DOHH2 (cell line): ENCODE results near the gene CRYBG1.

ENCODE experiments used
- H3F3A ChIP-seq: fragments of 200-600 bp; sonication (generic), shearing (Covaris generic); 2 replicates; pipeline ENCODE4 v1.6.0; 2016; ENCODE audit warnings: antibody characterized with exemption, mild to moderate bottlenecking; ENCODE audit not compliant: control insufficient read depth, insufficient read depth
- H3K27ac ChIP-seq: fragments of 200-600 bp; sonication (generic); 2 replicates; pipeline ENCODE4 v1.5.1; 2014; ENCODE audit warnings: low read depth, mild to moderate bottlenecking, low read length, moderate library complexity
- H3K27me3 ChIP-seq: fragments of 200-600 bp; sonication (generic); 2 replicates; pipeline ENCODE4 v1.6.1; 2014; ENCODE audit warnings: mild to moderate bottlenecking, low read length, mixed read lengths; ENCODE audit not compliant: control insufficient read depth
- H3K36me3 ChIP-seq: fragments of 200-600 bp; sonication (generic); 2 replicates; pipeline ENCODE4 v1.6.1; 2014; ENCODE audit warnings: mild to moderate bottlenecking, low read length, moderate library complexity, mixed read lengths; ENCODE audit not compliant: control insufficient read depth
- H3K4me1 ChIP-seq: fragments of 200-600 bp; sonication (generic); 2 replicates; pipeline ENCODE4 v1.6.1; 2014; ENCODE audit warnings: mild to moderate bottlenecking, low read length, mixed read lengths; ENCODE audit not compliant: control insufficient read depth
- H3K4me2 ChIP-seq: fragments of 200-600 bp; sonication (generic); 2 replicates; pipeline ENCODE4 v1.6.0; 2014; ENCODE audit warnings: mild to moderate bottlenecking, low read length, moderate library complexity
- H3K4me3 ChIP-seq: fragments of 200-600 bp; sonication (generic); 2 replicates; pipeline ENCODE4 v1.5.1; 2014; ENCODE audit warnings: mild to moderate bottlenecking, low read length, mixed read lengths
- H3K79me2 ChIP-seq: fragments of 200-600 bp; sonication (generic); 2 replicates; pipeline ENCODE4 v1.6.1; 2014; ENCODE audit warnings: mild to moderate bottlenecking, low read length, mixed read lengths; ENCODE audit not compliant: control insufficient read depth
- H3K9me2 ChIP-seq: fragments of 200-600 bp; sonication (generic); replicated peaks from 2 replicates; pipeline ENCODE4 v1.6.1; 2014; ENCODE audit warnings: mild to moderate bottlenecking, low read length, mixed read lengths; ENCODE audit not compliant: control insufficient read depth
- H3K9me3 ChIP-seq: fragments of 200-600 bp; sonication (generic); 2 replicates; pipeline ENCODE4 v1.6.1; 2014; ENCODE audit warnings: antibody characterized with exemption, low read length, mixed read lengths; ENCODE audit not compliant: control insufficient read depth, insufficient read depth
- H4K20me1 ChIP-seq: fragments of 200-600 bp; sonication (generic); 2 replicates; pipeline ENCODE4 v1.6.0; 2014; ENCODE audit warnings: low read depth, mild to moderate bottlenecking, antibody characterized with exemption, low read length, moderate library complexity; ENCODE audit not compliant: control insufficient read depth, insufficient read depth
- EZH2phosphoT487 ChIP-seq: fragments of 200-600 bp; sonication (generic); IDR thresholded peaks from 2 replicates; pipeline ENCODE4 v1.6.1; 2017; ENCODE audit warnings: borderline replicate concordance, mild to moderate bottlenecking, antibody characterized with exemption, low read length, moderate library complexity, mixed read lengths
- TF ChIP-seq, protein P1 (sequence below): fragments of 200-600 bp; sonication (generic); IDR thresholded peaks from one replicate; pipeline ENCODE4 v1.5.1; 2014; ENCODE audit warnings: antibody characterized with exemption, mild to moderate bottlenecking, low read depth, low read length; ENCODE audit not compliant: poor library complexity, severe bottlenecking

Gene CRYBG1

DNA sequence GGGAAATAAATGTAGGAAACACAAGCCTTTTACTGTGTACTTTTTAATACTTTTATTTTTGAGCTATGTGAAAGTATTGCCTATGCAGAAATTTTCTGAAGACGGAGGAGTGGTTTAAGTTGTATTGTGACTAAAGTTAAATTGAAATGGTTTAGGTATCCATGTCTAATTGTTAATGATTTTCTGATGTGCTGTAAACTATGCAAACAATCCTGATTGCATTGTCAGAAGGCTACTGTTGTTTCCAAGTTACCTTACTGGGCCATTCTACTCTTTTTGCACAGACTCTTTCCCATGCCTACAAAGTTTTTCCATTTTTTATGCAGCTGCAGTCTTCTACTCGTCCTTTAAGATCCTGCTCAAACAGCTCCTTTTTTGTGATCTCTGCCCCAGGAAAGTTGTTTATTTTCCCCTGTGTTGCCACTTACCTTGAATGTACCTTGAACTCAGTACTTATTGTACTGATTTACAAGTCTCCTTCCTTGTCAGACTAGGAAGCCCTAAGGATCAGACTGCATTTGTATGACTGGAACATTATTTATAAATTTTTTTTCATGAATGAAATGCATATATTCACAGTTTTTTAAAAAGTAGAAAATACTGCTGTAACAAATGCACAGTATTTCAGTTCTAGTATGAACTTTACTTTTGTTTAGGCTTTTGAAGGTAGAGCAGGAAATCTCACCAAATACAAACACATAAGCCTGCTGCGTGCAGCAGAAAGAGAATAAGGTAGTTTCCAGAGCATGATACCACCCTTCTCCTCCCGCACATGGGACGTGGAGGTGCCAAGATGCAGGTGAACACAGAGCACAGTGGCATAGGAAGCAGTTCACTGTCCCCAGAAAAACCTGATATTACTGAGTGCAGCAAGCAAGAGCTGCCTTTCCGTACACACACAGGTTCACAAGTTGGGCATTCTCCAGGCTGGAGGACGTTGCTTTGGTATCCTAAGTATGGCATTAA, 97.8 kb downstream of the CRYBG1 start:
- H3K9me3 ChIP-seq = no peaks in the 10 kb centered on the region
- TF ChIP-seq, protein P1, sequence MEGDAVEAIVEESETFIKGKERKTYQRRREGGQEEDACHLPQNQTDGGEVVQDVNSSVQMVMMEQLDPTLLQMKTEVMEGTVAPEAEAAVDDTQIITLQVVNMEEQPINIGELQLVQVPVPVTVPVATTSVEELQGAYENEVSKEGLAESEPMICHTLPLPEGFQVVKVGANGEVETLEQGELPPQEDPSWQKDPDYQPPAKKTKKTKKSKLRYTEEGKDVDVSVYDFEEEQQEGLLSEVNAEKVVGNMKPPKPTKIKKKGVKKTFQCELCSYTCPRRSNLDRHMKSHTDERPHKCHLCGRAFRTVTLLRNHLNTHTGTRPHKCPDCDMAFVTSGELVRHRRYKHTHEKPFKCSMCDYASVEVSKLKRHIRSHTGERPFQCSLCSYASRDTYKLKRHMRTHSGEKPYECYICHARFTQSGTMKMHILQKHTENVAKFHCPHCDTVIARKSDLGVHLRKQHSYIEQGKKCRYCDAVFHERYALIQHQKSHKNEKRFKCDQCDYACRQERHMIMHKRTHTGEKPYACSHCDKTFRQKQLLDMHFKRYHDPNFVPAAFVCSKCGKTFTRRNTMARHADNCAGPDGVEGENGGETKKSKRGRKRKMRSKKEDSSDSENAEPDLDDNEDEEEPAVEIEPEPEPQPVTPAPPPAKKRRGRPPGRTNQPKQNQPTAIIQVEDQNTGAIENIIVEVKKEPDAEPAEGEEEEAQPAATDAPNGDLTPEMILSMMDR = no peak
- TF ChIP-seq EZH2phosphoT487 = no peak

DNA sequence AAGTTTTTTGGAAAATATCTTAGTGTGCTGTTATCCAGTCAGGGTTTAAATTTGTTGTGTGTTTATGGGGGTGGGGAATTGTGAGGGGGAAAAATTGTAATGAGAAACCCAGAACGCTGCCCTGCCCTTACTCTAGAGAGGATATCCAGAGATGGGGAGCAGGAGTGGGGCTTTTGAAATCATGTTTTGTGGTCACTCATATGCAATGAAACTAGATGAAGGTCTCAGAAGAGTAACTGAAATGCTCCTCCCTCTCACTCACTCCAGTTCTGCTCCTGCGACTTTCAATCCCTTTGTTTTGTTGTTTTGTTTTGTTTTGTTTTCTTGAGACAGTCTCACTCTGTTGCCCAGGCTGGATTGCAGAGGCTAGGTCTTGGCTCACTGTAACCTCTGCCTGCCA, 100.0 kb downstream of the CRYBG1 start:
- H3K4me2 ChIP-seq = no peak overlapping the region
- peaks cover 8% of the 10 kb centered on the region; the same call in 1 of the 2 replicates for H3K4me1 ChIP-seq
- no peaks in the 10 kb centered on the region for H3K36me3 ChIP-seq
- H3K4me3 ChIP-seq = no peak overlapping the region
- H4K20me1 ChIP-seq = no peaks in the 10 kb centered on the region
- H3K27ac ChIP-seq = no peak overlapping the region
- no peaks in the 10 kb centered on the region for H3K79me2 ChIP-seq
- no peaks in the 10 kb centered on the region; the same call in 1 of the 2 replicates for H3F3A ChIP-seq
- H3K27me3 ChIP-seq = peaks cover 4% of the 10 kb centered on the region; the same call in 1 of the 2 replicates
- H3K9me3 ChIP-seq = no peaks in the 10 kb centered on the region
- no peak for TF ChIP-seq EZH2phosphoT487
- TF ChIP-seq, protein P1 = no peak
- H3K9me2 ChIP-seq = no peaks in the 10 kb centered on the region

More for the DNA sequence above, 97.8 kb downstream of the CRYBG1 start:
- H3K79me2 ChIP-seq = no peaks in the 10 kb centered on the region
- no peaks in the 10 kb centered on the region for H3K9me2 ChIP-seq
- H3K4me2 ChIP-seq = no peak overlapping the region
- no peaks in the 10 kb centered on the region for H4K20me1 ChIP-seq
- peaks cover 8% of the 10 kb centered on the region; the same call in 1 of the 2 replicates for H3K4me1 ChIP-seq
- H3K27me3 ChIP-seq = no peaks in the 10 kb centered on the region; the same call in 1 of the 2 replicates
- H3F3A ChIP-seq = no peaks in the 10 kb centered on the region; the same call in 1 of the 2 replicates
- no peaks in the 10 kb centered on the region for H3K36me3 ChIP-seq
- no peak overlapping the region for H3K27ac ChIP-seq
- H3K4me3 ChIP-seq = no peak overlapping the region

DNA sequence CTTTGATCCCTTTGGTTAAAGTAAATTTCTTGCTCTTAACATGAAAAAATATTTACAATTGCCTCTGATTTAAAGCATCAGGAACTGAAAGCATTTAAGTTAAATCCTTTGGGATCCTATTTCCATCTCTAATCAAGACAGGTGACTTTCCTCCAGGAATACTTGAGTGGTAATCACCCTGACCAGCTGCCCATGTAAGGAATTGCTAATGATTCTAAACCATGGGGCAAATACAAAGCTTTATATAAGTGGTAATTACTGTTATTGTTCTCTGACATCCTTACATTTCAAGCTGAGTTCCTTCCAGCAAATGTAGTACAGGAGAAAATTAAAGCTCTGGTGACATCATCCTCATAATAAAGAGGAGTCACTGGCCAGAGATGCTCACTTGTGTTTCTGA, 100.6 kb downstream of the CRYBG1 start:
- Histone ChIP-seq H3K9me2 (no peaks in the 10 kb centered on the region), H3K4me1 (peaks cover 8% of the 10 kb centered on the region; the same call in 1 of the 2 replicates), H3F3A (no peaks in the 10 kb centered on the region), H3K9me3 (no peaks in the 10 kb centered on the region), H3K27me3 (peaks cover 4% of the 10 kb centered on the region; the same call in 1 of the 2 replicates), H4K20me1 (no peaks in the 10 kb centered on the region), H3K27ac (no peak overlapping the region), H3K4me3 (no peak overlapping the region), H3K79me2 (no peaks in the 10 kb centered on the region), H3K36me3 (no peaks in the 10 kb centered on the region), H3K4me2 (no peak overlapping the region)
- TF ChIP-seq, protein P1 = no peak
- no peak for TF ChIP-seq EZH2phosphoT487
